Right lobe of liver (tissue), 6 donors: ENCODE results near the gene MRC2. TPM values are rescaled to one million over a fixed set of nuclear protein-coding genes. Genes with fewer than 3 reads are reported as not detected.

ENCODE experiments used
- ATAC-seq, 4 donors: fragments of 200-7000 bp; cut with Tn5 transposase; one replicate each; pipeline ENCODE4 v1.9.1; 2020; ENCODE audit warnings: mild to moderate bottlenecking in 4 of 4, moderate library complexity in 4 of 4
- DNase-seq, 3 donors: peaks; one replicate each; pipeline ENCODE4 v3.0.0-alpha.2; 2020
- H3K27ac ChIP-seq, 3 donors: fragments of 200-600 bp; one replicate each; pipeline ENCODE4 v1.8.0; 2022
- H3K27me3 ChIP-seq, 2 donors: fragments of 200-600 bp; one replicate each; pipeline ENCODE4 v1.8.0; 2022
- H3K36me3 ChIP-seq, 4 donors: fragments of 200-600 bp; sonication (generic) in 1 of 4; one replicate each; pipeline versions ENCODE4 v1.5.1 to v1.8.0; 2017 to 2022; ENCODE audit warnings: control low read depth in 1 of 4
- H3K4me1 ChIP-seq, 4 donors: fragments of 200-600 bp; sonication (generic) in 1 of 4; one replicate each; pipeline versions ENCODE4 v1.5.1 to v1.8.0; 2017 to 2022; ENCODE audit warnings: control low read depth in 1 of 4
- H3K4me3 ChIP-seq, 3 donors: fragments of 200-600 bp; one replicate each; pipeline ENCODE4 v1.8.0; 2022
- H3K9me3 ChIP-seq, 4 donors: fragments of 200-600 bp; sonication (generic) in 1 of 4; one replicate each; pipeline versions ENCODE4 v1.5.1 to v1.8.0; 2017 to 2022; ENCODE audit warnings: control low read depth in 1 of 4
- CTCF ChIP-seq, 4 donors: fragments of 200-600 bp in 3 of 4; fragments of 450-650 bp in 1 of 4; IDR thresholded peaks; one replicate each; pipeline versions ENCODE4 v1.5.1 to v1.8.0; 2016 to 2022; ENCODE audit warnings: antibody characterized with exemption in 4 of 4, mild to moderate bottlenecking in 2 of 4
- POLR2A ChIP-seq: fragments of 450-650 bp; IDR thresholded peaks from one replicate; pipeline ENCODE4 v1.6.1; 2017; ENCODE audit warnings: antibody characterized with exemption, mild to moderate bottlenecking
- WGBS: methylation state at CpG from one replicate; pipeline ENCODE4 v1.1.6; 2018; ENCODE audit warnings: low coverage, low lambda C conversion rate; ENCODE audit not compliant: insufficient coverage; ENCODE audit errors: missing lambda C conversion rate; 5-methylcytosine and 5-hydroxymethylcytosine counted together
- intact Hi-C, 2 donors: fragments of 100-400 bp; cut with DNase I; formaldehyde crosslinking; loops; one replicate each; pipeline versions ENCODE4 v1.11.2 to v1.14.1; 2022
- total RNA-seq, 6 experiments: library from RNA; depleted of rRNA in 2 of 6; stranded (reverse); fragments of >200 nt in 2 of 6; fragmentation: NEBNext Ultra II Directional in 3 of 6; extraction: Animal tissue kit (Norgen Biotek cat#: 25700) in 3 of 6; gene quantifications; one replicate each; pipeline versions ENCODE4 v1.1.0 to v1.2.4, GENCODE V29; 2016 to 2023
- donor health status: DM: no; HTN: yes; CAD: no.
- donor health status: DM: no; HTN: no; CAD: no.
- donor health status: DM: no; HTN: no; CAD: no.
- donor health status: DM: no; HTN: yes; CAD: no.
- donor health status: DM: no; HTN: yes; CAD: no.

MRC2 gene
- total RNA-seq, 6 experiments from 2014 or later: 1.7 to 7.4 (median 3.8) TPM

GRCh38 chr17:62631936-62632924 lies 4.8 kb downstream of the MRC2 start:
- H3K4me1 ChIP-seq: peaks cover 0 to 2% (median 0%) of the 10 kb centered on the region in 4 donors
- WGBS: 60% methylated on average over 16 of the region's 27 CpGs
- H3K4me3 ChIP-seq: no peak overlapping the region
- H3K36me3 ChIP-seq: no peaks in the 10 kb centered on the region
- no peak overlapping the region for H3K27ac ChIP-seq
- TF ChIP-seq CTCF (IDR thresholded peaks at IDR 0.05): no peak
- no peak for TF ChIP-seq POLR2A
- DNase-seq (no peak), ATAC-seq (no peak)
- intact Hi-C loops: no loop called here
- no peaks in the 10 kb centered on the region for H3K27me3 ChIP-seq
- H3K9me3 ChIP-seq: no peaks in the 10 kb centered on the region

DNA sequence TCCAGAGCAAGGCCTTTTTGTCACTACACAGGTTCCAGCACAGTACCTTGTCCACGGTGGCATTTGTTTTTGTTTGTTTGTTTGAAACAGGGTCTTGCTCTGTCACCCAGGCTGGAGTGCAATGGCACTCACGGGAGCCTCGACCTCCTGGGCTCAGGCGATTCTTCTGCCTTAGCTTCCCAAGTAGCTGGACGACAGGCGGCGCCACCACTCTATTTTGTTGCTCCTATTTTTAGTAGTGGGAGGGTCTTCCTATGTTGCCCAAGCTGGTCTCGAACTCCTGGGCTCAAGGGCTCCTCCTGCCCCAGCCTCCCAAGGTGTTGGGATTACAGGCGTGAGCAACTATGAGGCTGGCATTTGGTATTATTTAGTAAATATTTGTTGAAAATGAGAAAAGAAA lies 10.3 kb downstream of the MRC2 start:
- WGBS: 31% methylated on average over 4 of the region's 9 CpGs
- intact Hi-C loops: no loop called here
- Histone ChIP-seq H3K4me3 (no peak overlapping the region), H3K36me3 (no peaks in the 10 kb centered on the region), H3K27me3 (no peaks in the 10 kb centered on the region), H3K27ac (no peak overlapping the region), H3K9me3 (no peaks in the 10 kb centered on the region), H3K4me1 (no peaks in the 10 kb centered on the region)
- peak in 1 of 3 donors; percentile 13 for DNase-seq
- ATAC-seq: no peak
- no peak for TF ChIP-seq CTCF (IDR thresholded peaks at IDR 0.05)
- no peak for TF ChIP-seq POLR2A

GRCh38 chr17:62641153-62641552 lies 13.7 kb downstream of the MRC2 start:
- Histone ChIP-seq H3K27ac (no peak overlapping the region), H3K36me3 (no peaks in the 10 kb centered on the region), H3K4me3 (no peak overlapping the region), H3K27me3 (no peaks in the 10 kb centered on the region), H3K9me3 (no peaks in the 10 kb centered on the region), H3K4me1 (no peaks in the 10 kb centered on the region)
- DNase-seq (peak in 1 of 3 donors; percentile 4), ATAC-seq (no peak)
- 55% methylated on average over 4 of the region's 10 CpGs for WGBS
- no peak for TF ChIP-seq POLR2A
- TF ChIP-seq CTCF (IDR thresholded peaks at IDR 0.05): no peak
- intact Hi-C loops: no loop called here

- Histone ChIP-seq H3K27ac (no peak overlapping the region), H3K27me3 (no peaks in the 10 kb centered on the region), H3K36me3 (no peaks in the 10 kb centered on the region), H3K4me1 (no peaks in the 10 kb centered on the region), H3K9me3 (no peaks in the 10 kb centered on the region), H3K4me3 (no peak overlapping the region)
- DNase-seq: no peak
- no peak for TF ChIP-seq POLR2A
- TF ChIP-seq CTCF (IDR thresholded peaks at IDR 0.05): no peak
- intact Hi-C loops: no loop called here
- no peak for ATAC-seq
- WGBS: 62% methylated on average over 6 of the region's 6 CpGs
Measured at GRCh38 chr17:62641951-62642350, 14.5 kb downstream of the MRC2 start.
